Chondrocyte (in vitro differentiated cells): ENCODE data around the gene SCMH1. TPM values are rescaled to one million over a fixed set of nuclear protein-coding genes. Genes with fewer than 3 reads are reported as not detected.
"Not testable (repeated sequence)": the region's sequence is repeated elsewhere in the genome, so short reads cannot be mapped to it uniquely, and the experiment has no call there.

Experiments used
- DNase-seq: peaks from one replicate; pipeline ENCODE4 v3.0.0; 2021; ENCODE audit warnings: mixed read lengths, low spot score
- H3K27ac Mint-ChIP-seq: one replicate; pipeline ENCODE4 v1.8.0; 2021; ENCODE audit warnings: mild to moderate bottlenecking, moderate library complexity, mixed read lengths; ENCODE audit not compliant: unreplicated experiment
- H3K27me3 Mint-ChIP-seq: 2 replicates; pipeline ENCODE4 v1.8.0; 2021; ENCODE audit warnings: low read depth, mixed read lengths
- H3K36me3 Mint-ChIP-seq: 2 replicates; pipeline ENCODE4 v1.8.0; 2021; ENCODE audit warnings: low read depth, mixed read lengths
- H3K4me1 Mint-ChIP-seq: 2 replicates; pipeline ENCODE4 v1.8.0; 2021; ENCODE audit warnings: low read depth, mild to moderate bottlenecking, mixed read lengths
- H3K4me3 Mint-ChIP-seq: one replicate; pipeline ENCODE4 v1.8.0; 2021; ENCODE audit warnings: mild to moderate bottlenecking, moderate library complexity, mixed read lengths; ENCODE audit not compliant: unreplicated experiment
- H3K9me3 Mint-ChIP-seq: 2 replicates; pipeline ENCODE4 v1.8.0; 2021; ENCODE audit warnings: low read depth, mixed read lengths
- total RNA-seq: library from RNA; stranded (reverse); gene quantifications from 3 replicates; pipeline ENCODE4 v1.2.1, GENCODE V29; 2021
- TF ChIP-seq, protein P1 (sequence below): fragments of 200-600 bp; sonication (generic); IDR thresholded peaks from 2 replicates; pipeline ENCODE4 v1.5.0; 2021; ENCODE audit warnings: antibody characterized with exemption, mild to moderate bottlenecking, moderate library complexity

Gene SCMH1
- total RNA-seq, 1 donor from 2014 or later = 29.5 TPM

DNA sequence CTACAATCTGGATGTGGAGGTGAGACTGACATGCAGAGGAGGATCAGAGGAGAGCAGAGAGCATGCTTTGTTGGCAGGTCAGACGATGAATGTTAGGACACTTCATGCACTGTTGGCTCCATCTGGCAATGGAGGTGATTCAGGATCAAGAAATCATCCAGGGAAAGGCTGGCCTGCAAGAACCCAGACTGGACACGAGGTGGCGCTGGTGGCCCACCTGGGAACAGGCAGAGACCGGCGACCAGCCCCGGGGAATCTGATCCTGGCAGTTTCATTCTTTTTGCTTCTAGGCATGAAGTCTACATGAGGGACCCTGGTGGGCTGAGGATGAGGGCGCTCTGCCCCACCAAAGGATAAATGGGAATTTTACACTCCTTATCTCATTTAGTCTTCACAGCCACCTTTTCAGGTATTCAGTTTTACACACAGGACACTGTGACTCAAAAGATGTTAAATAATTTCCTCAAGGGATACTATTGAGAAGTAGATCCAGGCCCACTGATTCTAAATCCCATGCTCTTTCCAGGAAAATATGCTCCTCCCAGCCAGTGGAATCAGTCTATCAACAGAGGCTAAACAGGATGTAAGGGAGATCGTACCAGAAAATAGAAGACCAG, 26.2 kb upstream of the SCMH1 start:
- Mint-ChIP-seq H3K36me3 (no peaks in the 10 kb centered on the region), H3K4me1 (peaks cover 6% of the 10 kb centered on the region), H3K27ac (no peak overlapping the region), H3K4me3 (no peak overlapping the region), H3K9me3 (no peaks in the 10 kb centered on the region), H3K27me3 (no peaks in the 10 kb centered on the region)
- TF ChIP-seq, protein P1, sequence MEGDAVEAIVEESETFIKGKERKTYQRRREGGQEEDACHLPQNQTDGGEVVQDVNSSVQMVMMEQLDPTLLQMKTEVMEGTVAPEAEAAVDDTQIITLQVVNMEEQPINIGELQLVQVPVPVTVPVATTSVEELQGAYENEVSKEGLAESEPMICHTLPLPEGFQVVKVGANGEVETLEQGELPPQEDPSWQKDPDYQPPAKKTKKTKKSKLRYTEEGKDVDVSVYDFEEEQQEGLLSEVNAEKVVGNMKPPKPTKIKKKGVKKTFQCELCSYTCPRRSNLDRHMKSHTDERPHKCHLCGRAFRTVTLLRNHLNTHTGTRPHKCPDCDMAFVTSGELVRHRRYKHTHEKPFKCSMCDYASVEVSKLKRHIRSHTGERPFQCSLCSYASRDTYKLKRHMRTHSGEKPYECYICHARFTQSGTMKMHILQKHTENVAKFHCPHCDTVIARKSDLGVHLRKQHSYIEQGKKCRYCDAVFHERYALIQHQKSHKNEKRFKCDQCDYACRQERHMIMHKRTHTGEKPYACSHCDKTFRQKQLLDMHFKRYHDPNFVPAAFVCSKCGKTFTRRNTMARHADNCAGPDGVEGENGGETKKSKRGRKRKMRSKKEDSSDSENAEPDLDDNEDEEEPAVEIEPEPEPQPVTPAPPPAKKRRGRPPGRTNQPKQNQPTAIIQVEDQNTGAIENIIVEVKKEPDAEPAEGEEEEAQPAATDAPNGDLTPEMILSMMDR = peak; percentile 99
- DNase-seq = no peak

DNA sequence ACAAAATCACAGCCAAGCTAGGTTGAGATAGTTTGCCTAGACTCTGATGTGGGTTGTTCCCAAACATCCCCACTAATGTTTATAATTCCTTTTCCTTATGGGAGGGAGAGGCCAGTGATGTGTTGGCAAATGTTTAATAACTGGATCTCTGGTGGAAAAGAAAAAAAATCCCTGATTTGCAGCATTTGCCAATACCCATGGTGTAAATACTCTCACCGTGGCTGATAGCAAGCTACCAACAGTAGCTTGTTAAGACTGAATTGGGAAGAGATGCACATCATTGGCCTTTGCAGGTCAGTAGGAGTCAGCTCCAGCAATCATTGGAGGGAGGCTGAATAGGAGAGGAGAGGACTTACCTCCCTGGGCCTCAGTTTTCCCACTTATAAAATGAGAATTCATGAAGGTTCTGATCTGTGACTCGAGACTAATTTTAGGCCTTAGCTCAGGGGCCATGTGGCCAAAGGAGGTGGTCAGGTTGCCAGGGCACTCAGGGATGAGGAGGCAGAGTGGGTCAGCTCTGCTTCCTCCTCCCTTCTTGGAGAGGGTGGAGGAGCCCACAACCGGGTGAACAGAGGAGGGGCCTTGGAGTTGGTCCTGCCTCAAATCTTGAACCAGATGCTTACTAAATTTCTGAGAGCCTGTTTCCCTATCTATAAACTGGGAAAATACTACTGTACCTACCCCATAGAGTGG, 20.0 kb upstream of the SCMH1 start:
- no peaks in the 10 kb centered on the region for H3K27me3 Mint-ChIP-seq
- H3K4me1 Mint-ChIP-seq = no peaks in the 10 kb centered on the region
- TF ChIP-seq, protein P1 = no peak
- H3K27ac Mint-ChIP-seq = no peak overlapping the region
- H3K36me3 Mint-ChIP-seq = peaks cover 1% of the 10 kb centered on the region
- H3K4me3 Mint-ChIP-seq = no peak overlapping the region
- DNase-seq = no peak
- no peaks in the 10 kb centered on the region for H3K9me3 Mint-ChIP-seq

DNA sequence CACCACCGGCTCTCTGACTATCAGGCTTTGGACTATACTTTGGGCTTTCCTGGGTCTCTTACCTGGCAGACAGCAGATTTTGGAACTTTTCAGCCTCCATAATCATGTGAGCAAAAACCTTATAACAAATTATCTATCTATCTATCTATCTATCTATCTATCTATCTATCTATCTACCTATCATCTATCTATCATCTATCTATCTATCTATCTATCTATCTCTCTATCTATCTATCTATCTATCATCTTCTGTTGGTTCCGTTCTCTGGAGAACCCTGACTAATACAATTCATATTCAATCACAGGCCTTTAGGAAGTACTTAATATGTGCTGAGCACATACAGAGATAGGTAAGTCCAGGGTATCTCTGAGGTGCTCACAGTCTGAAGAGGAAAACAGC, 18.7 kb upstream of the SCMH1 start:
- Mint-ChIP-seq H3K9me3 (peaks cover 2% of the 10 kb centered on the region), H3K4me1 (peaks cover 12% of the 10 kb centered on the region)
- DNase-seq = no peak

DNA sequence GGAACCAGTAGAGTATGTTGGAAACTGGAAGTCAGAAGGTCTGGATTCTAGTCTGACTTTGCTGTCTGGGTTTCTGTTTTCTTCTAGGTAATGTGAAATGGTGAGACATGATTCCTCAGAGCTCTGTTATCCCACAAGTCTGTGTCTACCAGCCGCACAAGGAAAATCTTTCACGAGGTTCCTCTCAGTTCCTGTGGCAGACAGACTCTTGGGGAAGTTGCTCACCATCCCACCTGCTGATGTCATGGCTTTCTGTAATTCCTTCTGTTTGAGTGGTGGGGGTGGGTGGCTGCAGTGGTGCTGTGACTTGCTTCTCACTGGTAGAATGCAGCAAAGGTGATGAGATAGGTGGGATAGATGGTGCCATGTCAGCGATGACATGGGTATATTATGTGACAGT, 17.1 kb upstream of the SCMH1 start:
- Mint-ChIP-seq H3K27ac (no peak overlapping the region), H3K9me3 (peaks cover 14% of the 10 kb centered on the region), H3K4me3 (no peak overlapping the region), H3K27me3 (no peaks in the 10 kb centered on the region), H3K36me3 (peaks cover 7% of the 10 kb centered on the region), H3K4me1 (peaks cover 20% of the 10 kb centered on the region)
- TF ChIP-seq, protein P1 = no peak
- DNase-seq = no peak

More for the DNA sequence above, 18.7 kb upstream of the SCMH1 start:
- no peaks in the 10 kb centered on the region for H3K27me3 Mint-ChIP-seq
- TF ChIP-seq, protein P1 = no peak
- peaks cover 1% of the 10 kb centered on the region for H3K36me3 Mint-ChIP-seq
- no peak overlapping the region for H3K4me3 Mint-ChIP-seq
- H3K27ac Mint-ChIP-seq = no peak overlapping the region

DNA sequence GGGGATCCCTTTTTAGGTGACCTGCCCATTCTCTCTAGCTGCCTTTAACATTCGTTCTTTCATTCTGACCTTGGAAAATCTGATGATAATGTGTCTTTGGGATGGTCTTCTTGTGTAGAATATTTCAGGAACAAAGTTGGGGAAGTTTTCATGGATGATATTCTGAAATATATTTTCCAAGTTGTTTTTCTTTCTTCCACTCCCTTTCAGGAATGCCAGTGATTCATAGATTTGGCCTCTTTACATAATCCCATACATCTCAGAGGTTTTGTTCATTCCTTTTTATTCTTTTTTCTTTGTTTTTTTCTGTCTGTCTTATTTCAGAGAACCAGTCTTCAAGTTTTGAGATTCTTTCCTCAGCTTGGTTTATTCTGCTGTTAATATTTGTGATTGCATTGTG, 13.9 kb upstream of the SCMH1 start:
- Mint-ChIP-seq H3K4me1 (peaks cover 20% of the 10 kb centered on the region), H3K27ac (peak overlapping the region; percentile 88), H3K4me3 (peak overlapping the region; percentile 16), H3K36me3 (peaks cover 12% of the 10 kb centered on the region), H3K27me3 (no peaks in the 10 kb centered on the region), H3K9me3 (peaks cover 41% of the 10 kb centered on the region)
- no peak for DNase-seq
- TF ChIP-seq, protein P1 = no peak

DNA sequence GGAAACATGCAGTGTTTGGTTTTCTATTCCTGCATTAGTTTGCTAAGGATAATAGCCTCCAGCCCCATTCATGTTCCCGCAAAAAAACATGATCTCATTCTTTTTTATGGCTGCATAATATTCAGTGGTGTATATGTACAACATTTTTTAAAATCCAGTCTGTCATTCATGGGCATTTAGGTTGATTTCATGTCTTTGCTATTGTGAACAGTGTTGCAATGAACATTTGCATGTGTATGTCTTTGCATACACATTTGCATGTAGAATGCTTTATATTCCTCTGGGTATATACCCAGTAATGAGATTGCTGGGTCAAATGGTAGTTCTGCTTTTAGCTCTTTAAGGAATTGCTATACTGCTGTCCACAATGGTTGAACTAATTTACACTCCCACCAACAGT, 9.0 kb upstream of the SCMH1 start:
- Mint-ChIP-seq H3K4me1 (peaks cover 12% of the 10 kb centered on the region), H3K36me3 (peaks cover 12% of the 10 kb centered on the region), H3K9me3 (peaks cover 42% of the 10 kb centered on the region)
- not testable (repeated sequence) for H3K27me3 Mint-ChIP-seq, H3K4me3 Mint-ChIP-seq, H3K27ac Mint-ChIP-seq, DNase-seq
